Central memory CD4-positive, alpha-beta T cell (primary cell): Measurements from ENCODE around the gene RAF1.
A peak's percentile ranks its signal among the peaks of the same experiment; 100 is the strongest.

Experiments
- DNase-seq: peaks from one replicate; pipeline ENCODE4 v3.0.0; 2022

The RAF1 gene

GRCh38 chr3:12588039-12589009 lies 75.6 kb downstream of the RAF1 start:
- no peak for DNase-seq

GRCh38 chr3:12586403-12586802 lies 77.5 kb downstream of the RAF1 start:
- no peak for DNase-seq

- DNase-seq = no peak
Measured at GRCh38 chr3:12585970-12586369, 77.9 kb downstream of the RAF1 start.

DNA sequence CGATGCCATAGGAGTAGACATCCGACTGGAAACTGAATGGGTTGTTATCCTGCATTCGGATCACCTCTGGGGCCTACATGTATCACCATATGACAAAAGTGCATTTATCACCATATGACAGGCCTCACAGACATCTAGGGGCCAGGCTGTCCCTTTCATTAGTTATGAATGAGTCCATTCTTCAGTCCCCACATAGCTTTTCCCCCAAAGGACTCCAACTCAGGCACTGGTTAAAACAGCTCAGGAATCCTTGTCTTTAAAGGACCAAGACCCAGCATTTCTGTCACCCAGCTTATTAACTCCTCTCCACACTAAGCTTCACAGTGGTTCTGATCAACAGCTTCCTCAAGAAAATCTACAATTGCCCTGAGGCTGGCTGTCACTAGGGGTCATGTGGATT lies 78.7 kb downstream of the RAF1 start:
- no peak for DNase-seq

- no peak for DNase-seq
Measured at GRCh38 chr3:12584083-12584482, 79.8 kb downstream of the RAF1 start.

DNA sequence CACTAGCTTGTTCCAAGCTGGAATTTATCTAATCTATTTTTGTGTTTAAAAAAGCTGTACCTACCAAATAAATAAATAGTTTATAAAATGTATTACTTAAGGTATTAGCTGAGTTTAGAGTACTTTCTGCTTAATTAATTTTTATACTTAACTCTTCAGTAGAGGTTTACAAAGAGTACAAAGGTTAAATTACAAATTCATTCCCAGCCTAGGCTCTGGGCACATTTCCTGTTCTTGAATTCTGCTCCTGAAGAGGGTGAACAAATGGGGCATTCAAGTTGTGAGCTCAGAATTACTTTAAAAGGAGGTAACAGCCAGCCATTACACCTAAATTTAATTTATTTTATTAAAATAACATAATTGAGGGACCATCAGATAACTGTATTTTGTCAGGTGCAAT lies 80.6 kb downstream of the RAF1 start:
- no peak for DNase-seq

- DNase-seq = no peak
Measured at GRCh38 chr3:12582730-12583129, 81.2 kb downstream of the RAF1 start.

DNA sequence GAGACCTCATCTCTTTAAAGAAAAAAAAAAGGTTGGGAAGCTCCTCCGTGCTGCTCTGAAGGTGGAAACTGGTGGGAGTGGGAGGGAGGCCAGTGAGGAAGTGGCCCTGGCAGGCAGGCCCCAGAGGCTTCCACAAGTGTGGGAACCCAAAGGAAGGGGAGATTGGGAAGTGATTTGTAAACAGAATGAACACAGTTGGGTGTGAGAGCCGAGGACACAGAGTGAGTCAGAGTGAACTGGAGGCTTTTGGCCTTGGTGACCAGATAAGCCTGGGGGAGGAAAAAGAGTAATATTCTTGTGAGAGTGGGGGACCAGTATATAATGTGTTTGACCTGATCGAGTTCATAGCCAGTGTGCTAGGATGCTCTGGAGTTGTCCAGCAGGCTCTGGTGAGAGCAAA lies 84.0 kb downstream of the RAF1 start:
- no peak for DNase-seq

DNA sequence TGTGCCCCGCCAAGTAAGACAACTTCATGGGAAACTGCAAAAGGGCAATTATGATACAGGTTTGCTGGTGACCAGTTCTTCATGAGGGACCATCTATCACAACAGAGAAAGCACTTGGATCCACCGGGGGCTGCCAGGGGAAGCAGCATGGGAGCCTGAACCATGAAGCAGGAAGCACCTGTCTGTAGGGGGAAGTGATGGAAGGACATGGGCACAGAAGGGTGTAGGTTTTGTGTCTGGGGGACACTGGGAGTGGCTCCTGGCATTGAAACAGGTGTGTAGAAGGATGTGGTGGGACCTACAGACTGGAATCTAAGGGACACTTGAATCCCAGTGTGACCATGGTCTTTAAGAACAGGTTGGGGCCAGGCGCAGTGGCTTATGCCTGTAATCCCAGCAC lies 84.5 kb downstream of the RAF1 start:
- no peak for DNase-seq

DNA sequence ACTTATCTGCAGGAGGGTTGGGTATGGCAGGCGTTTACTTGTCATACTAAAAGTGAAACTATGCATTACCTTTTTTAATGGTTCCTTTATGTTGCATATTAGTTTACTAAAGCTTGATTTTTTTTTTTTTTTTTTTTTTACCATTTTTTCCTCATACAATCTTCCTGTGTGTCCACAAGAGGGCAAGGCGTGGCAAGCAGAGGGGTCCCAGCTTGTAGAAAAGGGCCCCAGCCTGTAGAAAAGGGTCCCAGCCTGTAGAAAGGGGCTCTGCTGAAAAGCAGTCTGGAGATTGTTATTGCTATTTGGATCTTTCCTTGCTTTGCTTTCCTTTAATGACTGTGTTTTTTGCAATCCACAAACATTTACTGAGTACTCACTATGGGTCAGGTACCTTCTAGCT lies 85.2 kb downstream of the RAF1 start:
- DNase-seq = no peak

DNA sequence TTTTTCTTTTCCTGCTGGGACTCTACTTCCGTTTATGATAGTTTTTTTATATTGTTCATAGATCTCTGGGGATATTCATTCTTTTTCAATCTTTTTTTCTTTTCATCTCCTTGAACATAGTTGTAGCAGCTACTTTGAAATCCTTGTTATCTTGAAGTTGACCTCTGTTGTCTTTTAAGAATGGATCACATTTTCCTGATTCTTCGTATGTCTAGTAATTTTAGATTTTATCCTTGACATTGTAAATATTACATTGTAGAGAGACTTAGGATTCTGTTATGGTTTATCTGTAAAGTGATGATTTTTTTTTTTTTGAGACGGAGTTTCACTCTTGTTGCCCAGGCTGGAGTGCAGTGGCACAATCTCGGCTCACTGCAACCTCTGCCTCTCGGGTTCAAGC lies 86.5 kb downstream of the RAF1 start:
- DNase-seq = no peak

DNA sequence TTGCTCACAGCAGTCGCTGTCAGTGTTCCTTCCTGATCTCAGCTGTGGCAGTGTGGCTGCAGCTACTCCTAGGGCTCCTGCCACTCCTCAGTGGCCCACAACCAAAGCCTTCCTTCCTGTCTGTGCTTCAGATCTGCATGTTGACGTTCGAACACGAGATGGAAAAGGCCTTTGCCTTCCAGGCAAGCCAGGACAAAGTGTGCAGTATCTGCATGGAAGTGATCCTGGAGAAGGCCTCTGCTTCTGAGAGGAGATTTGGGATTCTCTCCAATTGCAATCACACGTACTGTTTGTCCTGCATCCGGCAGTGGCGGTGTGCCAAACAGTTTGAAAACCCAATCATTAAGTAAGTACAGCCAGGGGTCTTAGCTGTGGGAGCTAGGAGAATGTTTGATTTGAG lies 89.3 kb downstream of the RAF1 start:
- DNase-seq = no peak

- DNase-seq = no peak
Measured at GRCh38 chr3:12574131-12574530, 89.8 kb downstream of the RAF1 start.

- no peak for DNase-seq
Measured at GRCh38 chr3:12571986-12572385, 91.9 kb downstream of the RAF1 start.

DNA sequence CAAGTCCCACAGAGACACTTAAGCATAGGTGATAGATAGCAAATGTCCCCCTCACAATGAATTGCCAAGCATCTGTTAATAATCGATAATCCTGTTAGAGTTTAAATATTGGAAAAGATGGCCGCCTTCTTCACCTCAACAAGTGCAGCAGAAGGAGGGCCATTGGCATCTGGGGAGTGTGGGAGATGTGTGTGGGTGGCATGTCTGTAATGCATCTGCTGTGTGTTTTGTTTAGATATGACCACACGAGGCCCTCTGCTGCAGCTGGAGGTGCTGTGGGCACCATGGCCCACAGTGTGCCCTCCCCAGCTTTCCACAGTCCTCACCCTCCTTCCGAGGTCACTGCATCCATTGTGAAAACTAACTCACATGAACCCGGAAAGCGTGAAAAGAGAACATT lies 94.1 kb downstream of the RAF1 start:
- no peak for DNase-seq

DNA sequence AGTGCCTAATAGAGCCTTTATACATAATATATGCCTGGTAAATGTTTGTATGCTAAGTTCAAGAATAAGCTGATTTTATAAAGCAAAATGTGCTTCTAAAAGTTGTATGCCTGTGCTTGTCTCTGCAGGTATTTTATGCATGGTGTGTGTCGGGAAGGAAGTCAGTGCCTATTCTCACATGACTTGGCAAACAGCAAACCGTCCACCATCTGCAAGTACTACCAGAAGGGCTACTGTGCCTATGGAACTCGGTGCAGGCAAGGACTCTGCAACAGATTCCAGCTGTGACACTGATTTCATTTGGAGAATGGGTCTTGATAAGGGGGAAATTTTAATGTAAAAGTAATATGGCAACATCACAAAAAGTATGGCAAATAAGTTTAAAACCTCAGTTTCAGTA lies 95.2 kb downstream of the RAF1 start:
- DNase-seq = no peak

DNA sequence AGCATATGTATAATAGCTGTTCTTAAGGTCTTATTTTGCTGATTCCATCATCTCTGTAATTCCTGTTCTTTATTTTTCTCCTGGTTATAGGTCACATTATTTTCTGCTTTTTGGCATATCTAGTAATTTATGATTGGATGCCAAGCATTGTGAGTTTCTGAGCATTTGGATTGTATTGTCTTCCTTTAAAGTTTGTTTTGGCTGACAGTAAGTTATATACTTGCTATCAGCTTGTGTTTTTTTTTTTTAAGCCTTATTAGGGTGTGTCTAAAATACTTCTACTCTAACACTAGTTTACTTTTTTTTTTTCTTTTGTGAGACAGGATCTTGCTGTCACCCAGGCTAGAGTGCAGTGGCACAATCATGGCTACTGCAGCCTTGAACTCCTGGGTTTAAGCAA lies 96.9 kb downstream of the RAF1 start:
- DNase-seq = no peak

- no peak for DNase-seq
Measured at GRCh38 chr3:12562451-12562850, 101.5 kb downstream of the RAF1 start.

GRCh38 chr3:12561397-12561796 lies 102.5 kb downstream of the RAF1 start:
- no peak for DNase-seq

- peak; percentile 10 for DNase-seq
Measured at GRCh38 chr3:12560505-12561190, 103.3 kb downstream of the RAF1 start.

DNA sequence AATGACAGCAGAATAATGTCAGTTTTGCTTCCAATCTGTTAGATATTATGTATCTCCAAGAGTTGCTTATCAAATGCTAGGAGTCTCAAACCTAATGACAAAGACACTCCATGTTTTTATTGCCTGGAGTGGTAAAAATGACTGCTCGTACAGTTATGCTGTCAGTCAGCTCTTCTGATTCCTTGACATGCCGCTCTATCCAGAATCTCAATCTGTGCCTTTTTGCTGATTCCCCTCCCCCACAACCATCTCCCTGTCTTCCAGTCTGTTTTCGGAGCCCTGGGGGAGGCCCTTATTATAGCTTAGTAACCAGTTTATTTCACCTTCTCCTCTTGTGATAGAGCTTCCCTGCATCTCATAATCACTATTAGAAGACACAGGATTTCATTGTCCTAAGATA lies 104.4 kb downstream of the RAF1 start:
- no peak for DNase-seq

DNA sequence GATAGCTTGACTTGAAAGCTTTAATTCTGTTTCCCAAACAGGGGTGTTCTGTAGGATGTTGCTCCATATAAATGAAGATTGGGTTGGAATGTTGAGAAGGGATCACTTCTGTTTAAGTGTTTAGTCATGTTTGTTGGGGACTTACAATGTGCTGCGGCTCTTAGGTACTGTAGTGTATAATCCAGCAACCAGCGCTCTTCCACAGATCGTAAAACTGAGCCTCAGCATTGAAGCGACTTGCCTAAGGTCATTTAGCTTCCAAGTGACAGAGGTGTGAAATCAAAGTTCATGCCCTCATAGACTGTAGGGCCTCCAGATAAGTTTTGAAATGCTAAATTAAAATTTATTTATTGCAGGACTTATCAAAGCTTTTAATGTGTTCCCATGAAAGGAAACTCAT lies 105.2 kb downstream of the RAF1 start:
- no peak for DNase-seq

- no peak for DNase-seq
Measured at GRCh38 chr3:12557473-12558100, 106.3 kb downstream of the RAF1 start.
